ENCODE measurements around the gene MYO5B. TPM values are rescaled to one million over a fixed set of nuclear protein-coding genes. Genes with fewer than 3 reads are reported as not detected.
A peak's percentile ranks its signal among the peaks of the same experiment; 100 is the strongest.

Gene MYO5B
- total RNA-seq, 8 experiments from 2014 or later = 0.61 to 5.9 (median 1.1) TPM

GRCh38 chr18:50030146-50030545 is 164.8 kb downstream of the MYO5B start:
- H3K4me3 ChIP-seq = no peak overlapping the region
- H3K27ac ChIP-seq = no peak overlapping the region
- ATAC-seq (replicated peaks in 6 of 8) = peak in 2 of 8 experiments; percentile 14 to 39
- 17 to 100% (median 50%) methylated on average over 1 to 4 of the region's 4 CpGs; no CpG with 5 or more reads in 1 of the 10 experiments for WGBS, 10 experiments
- no peaks in the 10 kb centered on the region for H3K4me1 ChIP-seq (replicated peaks in 1 of 2)
- in situ Hi-C loops (cut with MboI; ENCODE audit: low pct_unique_long_range_greater_than_20kb in 2 of 9, low sequenced_read_pairs in 9 of 9, unreplicated experiment in 9 of 9) = no loop called here

GRCh38 chr18:50027996-50028395 is 167.0 kb downstream of the MYO5B start:
- Histone ChIP-seq H3K4me1 (replicated peaks in 1 of 2) (no peaks in the 10 kb centered on the region), H3K4me3 (no peak overlapping the region)
- WGBS, 10 experiments = 0 to 88% (median 33%) methylated on average over 1 to 2 of the region's 2 CpGs; no CpG with 5 or more reads in 2 of the 10 experiments

GRCh38 chr18:50024466-50024865 is 170.5 kb downstream of the MYO5B start:
- no peak for ATAC-seq (replicated peaks in 6 of 8)
- in situ Hi-C loops (cut with MboI; ENCODE audit: low pct_unique_long_range_greater_than_20kb in 2 of 9, low sequenced_read_pairs in 9 of 9, unreplicated experiment in 9 of 9) = no loop called here
- H3K27ac ChIP-seq = no peak overlapping the region
- H3K4me1 ChIP-seq (replicated peaks in 1 of 2) = no peaks in the 10 kb centered on the region
- H3K4me3 ChIP-seq = no peak overlapping the region
- WGBS, 10 experiments = 33 to 100% (median 83%) methylated on average over 1 to 3 of the region's 3 CpGs

More at GRCh38 chr18:50027996-50028395, 167.0 kb downstream of the MYO5B start:
- no peak overlapping the region for H3K27ac ChIP-seq
- ATAC-seq (replicated peaks in 6 of 8) = peak in 3 of 8 experiments; percentile 26 to 91 (median 72)
- in situ Hi-C loops (cut with MboI; ENCODE audit: low pct_unique_long_range_greater_than_20kb in 2 of 9, low sequenced_read_pairs in 9 of 9, unreplicated experiment in 9 of 9) = no loop called here

- Histone ChIP-seq H3K4me1 (replicated peaks in 1 of 2) (no peaks in the 10 kb centered on the region), H3K4me3 (no peak overlapping the region), H3K27ac (no peak overlapping the region)
- in situ Hi-C loops (cut with MboI; ENCODE audit: low pct_unique_long_range_greater_than_20kb in 2 of 9, low sequenced_read_pairs in 9 of 9, unreplicated experiment in 9 of 9) = no loop called here
- WGBS, 10 experiments = 50 to 100% (median 91%) methylated on average over 1 to 3 of the region's 3 CpGs; no CpG with 5 or more reads in 3 of the 10 experiments
- no peak for ATAC-seq (replicated peaks in 6 of 8)
Observed at GRCh38 chr18:50022985-50023384, 172.0 kb downstream of the MYO5B start.

GRCh38 chr18:50014606-50015005 is 180.3 kb downstream of the MYO5B start:
- Histone ChIP-seq H3K4me3 (no peak overlapping the region), H3K4me1 (replicated peaks in 1 of 2) (no peaks in the 10 kb centered on the region), H3K27ac (no peak overlapping the region)
- in situ Hi-C loops (cut with MboI; ENCODE audit: low pct_unique_long_range_greater_than_20kb in 2 of 9, low sequenced_read_pairs in 9 of 9, unreplicated experiment in 9 of 9) = no loop called here
- no peak for ATAC-seq (replicated peaks in 6 of 8)
- 0 to 100% (median 74%) methylated on average over 1 to 4 of the region's 4 CpGs; no CpG with 5 or more reads in 3 of the 10 experiments for WGBS, 10 experiments

GRCh38 chr18:50013363-50014138 is 181.4 kb downstream of the MYO5B start:
- Histone ChIP-seq H3K4me3 (no peak overlapping the region), H3K4me1 (replicated peaks in 1 of 2) (no peaks in the 10 kb centered on the region), H3K27ac (no peak overlapping the region)
- WGBS, 10 experiments = 14 to 89% (median 60%) methylated on average over 1 to 7 of the region's 8 CpGs; no CpG with 5 or more reads in 1 of the 10 experiments
- in situ Hi-C loops (cut with MboI; ENCODE audit: low pct_unique_long_range_greater_than_20kb in 2 of 9, low sequenced_read_pairs in 9 of 9, unreplicated experiment in 9 of 9) = no loop called here
- peak in 1 of 8 experiments; percentile 52 for ATAC-seq (replicated peaks in 6 of 8)

GRCh38 chr18:50011813-50012435 is 183.0 kb downstream of the MYO5B start:
- Histone ChIP-seq H3K4me1 (replicated peaks in 1 of 2) (no peaks in the 10 kb centered on the region), H3K4me3 (no peak overlapping the region), H3K27ac (no peak overlapping the region)
- ATAC-seq (replicated peaks in 6 of 8) = peak in 1 of 8 experiments; percentile 57
- in situ Hi-C loops (cut with MboI; ENCODE audit: low pct_unique_long_range_greater_than_20kb in 2 of 9, low sequenced_read_pairs in 9 of 9, unreplicated experiment in 9 of 9) = no loop called here
- 24 to 100% (median 68%) methylated on average over 1 to 4 of the region's 4 CpGs; no CpG with 5 or more reads in 6 of the 10 experiments for WGBS, 10 experiments

GRCh38 chr18:50009773-50010335 is 185.1 kb downstream of the MYO5B start:
- Histone ChIP-seq H3K4me3 (no peak overlapping the region), H3K27ac (no peak overlapping the region), H3K4me1 (replicated peaks in 1 of 2) (no peaks in the 10 kb centered on the region)
- peak in 6 of 8 experiments; percentile 47 to 100 (median 79) for ATAC-seq (replicated peaks in 6 of 8)
- in situ Hi-C loops (cut with MboI; ENCODE audit: low pct_unique_long_range_greater_than_20kb in 2 of 9, low sequenced_read_pairs in 9 of 9, unreplicated experiment in 9 of 9) = no loop called here
- 20 to 100% (median 75%) methylated on average over 1 to 3 of the region's 3 CpGs; no CpG with 5 or more reads in 2 of the 10 experiments for WGBS, 10 experiments

GRCh38 chr18:50008306-50008705 is 186.6 kb downstream of the MYO5B start:
- in situ Hi-C loops (cut with MboI; ENCODE audit: low pct_unique_long_range_greater_than_20kb in 2 of 9, low sequenced_read_pairs in 9 of 9, unreplicated experiment in 9 of 9) = no loop called here
- no peak overlapping the region for H3K4me3 ChIP-seq
- no peak for ATAC-seq (replicated peaks in 6 of 8)
- H3K4me1 ChIP-seq (replicated peaks in 1 of 2) = no peaks in the 10 kb centered on the region
- 0 to 100% (median 44%) methylated on average over 1 to 2 of the region's 3 CpGs; no CpG with 5 or more reads in 7 of the 10 experiments for WGBS, 10 experiments
- no peak overlapping the region for H3K27ac ChIP-seq

- WGBS, 10 experiments = 20 to 100% (median 80%) methylated on average over 1 of the region's 2 CpGs; no CpG with 5 or more reads in 5 of the 10 experiments
- in situ Hi-C loops (cut with MboI; ENCODE audit: low pct_unique_long_range_greater_than_20kb in 2 of 9, low sequenced_read_pairs in 9 of 9, unreplicated experiment in 9 of 9) = no loop called here
Observed at GRCh38 chr18:50006470-50007046, 188.4 kb downstream of the MYO5B start.

GRCh38 chr18:50004013-50004412 is 190.9 kb downstream of the MYO5B start:
- Histone ChIP-seq H3K4me1 (replicated peaks in 1 of 2) (peaks cover 0 to 10% of the 10 kb centered on the region in 2 donors), H3K4me3 (no peak overlapping the region), H3K27ac (no peak overlapping the region)
- 14 to 91% (median 64%) methylated on average over 1 to 4 of the region's 4 CpGs for WGBS, 10 experiments
- in situ Hi-C loops (cut with MboI; ENCODE audit: low pct_unique_long_range_greater_than_20kb in 2 of 9, low sequenced_read_pairs in 9 of 9, unreplicated experiment in 9 of 9) = no loop called here
- ATAC-seq (replicated peaks in 6 of 8) = no peak

More at GRCh38 chr18:50006470-50007046, 188.4 kb downstream of the MYO5B start:
- ATAC-seq (replicated peaks in 6 of 8) = no peak
- Histone ChIP-seq H3K4me3 (no peak overlapping the region), H3K27ac (no peak overlapping the region), H3K4me1 (replicated peaks in 1 of 2) (no peaks in the 10 kb centered on the region)

GRCh38 chr18:50002781-50003180 is 192.2 kb downstream of the MYO5B start:
- H3K4me3 ChIP-seq = no peak overlapping the region
- H3K27ac ChIP-seq = no peak overlapping the region
- no peak for ATAC-seq (replicated peaks in 6 of 8)
- in situ Hi-C loops (cut with MboI; ENCODE audit: low pct_unique_long_range_greater_than_20kb in 2 of 9, low sequenced_read_pairs in 9 of 9, unreplicated experiment in 9 of 9) = no loop called here
- WGBS, 10 experiments = 40 to 85% (median 56%) methylated on average over 1 to 2 of the region's 2 CpGs; no CpG with 5 or more reads in 6 of the 10 experiments
- H3K4me1 ChIP-seq (replicated peaks in 1 of 2) = peaks cover 9 to 20% of the 10 kb centered on the region in 2 donors

GRCh38 chr18:50000227-50000626 is 194.7 kb downstream of the MYO5B start:
- in situ Hi-C loops (cut with MboI; ENCODE audit: low pct_unique_long_range_greater_than_20kb in 2 of 9, low sequenced_read_pairs in 9 of 9, unreplicated experiment in 9 of 9) = no loop called here
- 0 to 95% (median 50%) methylated on average over 1 to 5 of the region's 5 CpGs for WGBS, 10 experiments
- H3K4me3 ChIP-seq = no peak overlapping the region
- no peak overlapping the region for H3K27ac ChIP-seq
- H3K4me1 ChIP-seq (replicated peaks in 1 of 2) = peaks cover 12 to 23% of the 10 kb centered on the region in 2 donors
- ATAC-seq (replicated peaks in 6 of 8) = peak in 2 of 8 experiments; percentile 25 to 93
